GM12864 (cell line): Measurements from ENCODE around the gene SPATA6L.
A peak's percentile ranks its signal among the peaks of the same experiment; 100 is the strongest.

ENCODE experiments used
- DNase-seq: peaks from one replicate; pipeline ENCODE4 v3.0.0-alpha.2; 2011; ENCODE audit warnings: low read depth
- H3K4me3 ChIP-seq: 2 replicates; pipeline ENCODE4 v1.5.1; 2011; ENCODE audit warnings: mild to moderate bottlenecking, low read depth, low read length, control low read depth
- TF ChIP-seq, protein P1 (sequence below): IDR thresholded peaks from 2 replicates; pipeline ENCODE4 v1.5.1; 2011; ENCODE audit warnings: low read depth, mild to moderate bottlenecking, moderate library complexity, low read length, control low read depth, inconsistent platforms; ENCODE audit errors: missing control alignments

The SPATA6L gene

DNA sequence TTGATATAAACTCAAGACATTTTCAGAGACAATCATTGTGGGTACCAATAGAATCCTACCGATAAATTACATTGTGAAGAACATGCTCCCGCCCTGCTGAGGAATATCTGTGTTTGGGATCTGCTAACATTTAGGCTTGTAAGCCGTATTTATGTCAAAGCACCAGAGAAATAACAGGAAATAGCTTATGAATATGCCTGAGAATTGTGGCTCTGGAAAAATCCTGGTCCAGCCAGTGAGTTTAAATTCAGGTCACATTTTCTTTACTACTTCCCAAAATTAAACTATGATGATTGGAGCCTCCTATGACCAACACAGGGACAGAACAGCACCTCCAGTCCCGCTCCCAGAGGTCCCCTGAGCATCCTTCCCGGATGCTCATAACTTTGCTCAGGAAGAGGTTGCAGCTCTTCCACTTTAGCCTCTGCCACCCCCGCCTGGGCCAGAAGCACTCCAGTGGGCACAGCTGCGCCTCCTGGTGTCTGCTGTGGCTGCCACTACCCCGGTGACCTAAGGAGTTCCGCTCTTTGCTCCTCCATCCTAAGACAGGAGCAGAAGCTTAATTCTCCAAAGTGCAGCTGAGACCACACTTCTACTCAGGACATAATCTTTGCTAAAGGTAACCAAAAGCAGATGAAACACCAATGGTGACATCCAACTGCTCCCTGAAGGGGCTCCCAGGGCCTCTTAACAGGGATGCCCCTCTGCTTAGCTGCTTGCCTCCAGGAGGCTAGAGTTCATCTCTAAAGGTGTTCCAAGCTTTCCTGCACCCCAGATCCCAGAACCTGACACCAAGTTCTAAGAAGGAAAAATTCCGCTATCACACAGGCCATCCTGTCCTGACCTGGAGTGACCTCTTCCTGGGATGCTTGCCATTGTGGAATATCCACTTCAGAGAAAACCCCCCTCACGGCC lies 117.2 kb downstream of the SPATA6L start:
- H3K4me3 ChIP-seq = no peak overlapping the region
- no peak for DNase-seq
- TF ChIP-seq, protein P1, sequence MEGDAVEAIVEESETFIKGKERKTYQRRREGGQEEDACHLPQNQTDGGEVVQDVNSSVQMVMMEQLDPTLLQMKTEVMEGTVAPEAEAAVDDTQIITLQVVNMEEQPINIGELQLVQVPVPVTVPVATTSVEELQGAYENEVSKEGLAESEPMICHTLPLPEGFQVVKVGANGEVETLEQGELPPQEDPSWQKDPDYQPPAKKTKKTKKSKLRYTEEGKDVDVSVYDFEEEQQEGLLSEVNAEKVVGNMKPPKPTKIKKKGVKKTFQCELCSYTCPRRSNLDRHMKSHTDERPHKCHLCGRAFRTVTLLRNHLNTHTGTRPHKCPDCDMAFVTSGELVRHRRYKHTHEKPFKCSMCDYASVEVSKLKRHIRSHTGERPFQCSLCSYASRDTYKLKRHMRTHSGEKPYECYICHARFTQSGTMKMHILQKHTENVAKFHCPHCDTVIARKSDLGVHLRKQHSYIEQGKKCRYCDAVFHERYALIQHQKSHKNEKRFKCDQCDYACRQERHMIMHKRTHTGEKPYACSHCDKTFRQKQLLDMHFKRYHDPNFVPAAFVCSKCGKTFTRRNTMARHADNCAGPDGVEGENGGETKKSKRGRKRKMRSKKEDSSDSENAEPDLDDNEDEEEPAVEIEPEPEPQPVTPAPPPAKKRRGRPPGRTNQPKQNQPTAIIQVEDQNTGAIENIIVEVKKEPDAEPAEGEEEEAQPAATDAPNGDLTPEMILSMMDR = peak; percentile 89
